SU-DHL-6 (cell line): Measurements from ENCODE around the gene TRIM38.
A peak's percentile ranks its signal among the peaks of the same experiment; 100 is the strongest.

Experiments
- H2AFZ ChIP-seq: fragments of 200-600 bp; sonication (generic); 2 replicates; pipeline ENCODE4 v1.6.1; 2014; ENCODE audit warnings: low read depth, mild to moderate bottlenecking, moderate library complexity, mixed read lengths, antibody characterized with exemption, low read length; ENCODE audit not compliant: severe bottlenecking
- H3F3A ChIP-seq: fragments of 200-600 bp; shearing (Covaris generic); 2 replicates; pipeline ENCODE4 v1.6.0; 2016; ENCODE audit warnings: antibody characterized with exemption, mild to moderate bottlenecking; ENCODE audit not compliant: insufficient read depth
- H3K27ac ChIP-seq: fragments of 200-600 bp; sonication (generic); 2 replicates; pipeline ENCODE4 v1.5.1; 2016; ENCODE audit warnings: low read depth, mild to moderate bottlenecking, low read length, moderate library complexity, mixed read lengths
- H3K27me3 ChIP-seq: fragments of 200-600 bp; sonication (generic), shearing (Covaris generic); 2 replicates; pipeline ENCODE4 v1.6.0; 2014; ENCODE audit warnings: mild to moderate bottlenecking, low read length
- H3K36me3 ChIP-seq: fragments of 200-600 bp; sonication (generic); 2 replicates; pipeline ENCODE4 v1.6.1; 2014; ENCODE audit warnings: mild to moderate bottlenecking, low read length, mixed read lengths
- H3K4me2 ChIP-seq: fragments of 300-600, 200-600 bp; shearing (Covaris generic), sonication (generic); 2 replicates; pipeline ENCODE4 v1.6.0; 2014; ENCODE audit warnings: low read length, low read depth, mild to moderate bottlenecking; ENCODE audit not compliant: poor library complexity, severe bottlenecking
- H3K4me3 ChIP-seq: fragments of 200-600 bp; sonication (generic); 2 replicates; pipeline ENCODE4 v1.5.1; 2014; ENCODE audit warnings: antibody characterized with exemption, low read length, mild to moderate bottlenecking, mixed read lengths; ENCODE audit not compliant: insufficient read depth, poor library complexity, severe bottlenecking
- H3K79me2 ChIP-seq: fragments of 200-600 bp; sonication (generic); 2 replicates; pipeline ENCODE4 v1.6.1; 2014; ENCODE audit warnings: mild to moderate bottlenecking, low read length, moderate library complexity; ENCODE audit not compliant: insufficient read depth
- H3K9ac ChIP-seq: fragments of 200-600 bp; sonication (generic); 2 replicates; pipeline ENCODE4 v1.7.0; 2014; ENCODE audit warnings: mild to moderate bottlenecking, low read length
- H3K9me2 ChIP-seq: fragments of 200-600 bp; sonication (generic); replicated peaks from 2 replicates; pipeline ENCODE4 v1.6.1; 2014; ENCODE audit warnings: low read length; ENCODE audit not compliant: insufficient read depth
- H3K9me3 ChIP-seq: fragments of 200-600 bp; sonication (generic); 2 replicates; pipeline ENCODE4 v1.6.1; 2014; ENCODE audit warnings: low read length, mixed read lengths; ENCODE audit not compliant: insufficient read depth
- H4K20me1 ChIP-seq: fragments of 200-600 bp; sonication (generic); 2 replicates; pipeline ENCODE4 v1.6.1; 2014; ENCODE audit warnings: low read depth, mild to moderate bottlenecking, antibody characterized with exemption, low read length, moderate library complexity, mixed read lengths
- CTCF ChIP-seq: fragments of 200-600 bp; sonication (generic); IDR thresholded peaks from one replicate; pipeline ENCODE4 v1.5.1; 2017; ENCODE audit warnings: antibody characterized with exemption, mild to moderate bottlenecking, low read length, moderate library complexity; ENCODE audit not compliant: insufficient read depth, poor library complexity, severe bottlenecking
- EZH2phosphoT487 ChIP-seq: fragments of 200-600 bp; sonication (generic), shearing (Covaris generic); conservative IDR thresholded peaks from 2 replicates; pipeline ENCODE4 v1.6.1; 2018; ENCODE audit warnings: mild to moderate bottlenecking, antibody characterized with exemption, low read length, moderate library complexity, mixed read lengths

Gene TRIM38

GRCh38 chr6:25962149-25963127 lies at the start of gene TRIM38:
Gene TRIM38, plus strand, starts transcription at chr6:25962802. Its CDS starts 3,721 bp downstream, at chr6:25966523.
- Histone ChIP-seq H3K36me3 (peaks cover 20% of the 10 kb centered on the region), H2AFZ (peak within 1 kb of the TSS; percentile 52), H3F3A (peaks cover 9% of the 10 kb centered on the region), H4K20me1 (no peaks in the 10 kb centered on the region), H3K27ac (peak within 1 kb of the TSS; percentile 89), H3K4me2 (peak within 1 kb of the TSS; percentile 67), H3K9me3 (peaks cover 18% of the 10 kb centered on the region; the same call in 1 of the 2 replicates), H3K27me3 (no peaks in the 10 kb centered on the region), H3K9me2 (no peaks in the 10 kb centered on the region), H3K4me3 (peak within 1 kb of the TSS; percentile 89), H3K79me2 (peaks cover 44% of the 10 kb centered on the region), H3K9ac (peak within 1 kb of the TSS; percentile 93)
- TF ChIP-seq CTCF (no peak), EZH2phosphoT487 (no peak)

GRCh38 chr6:25913741-25914140 lies 48.9 kb upstream of the TRIM38 start:
- no peaks in the 10 kb centered on the region for H3K27me3 ChIP-seq
- H3K36me3 ChIP-seq: no peaks in the 10 kb centered on the region
- H2AFZ ChIP-seq: no peak overlapping the region
- no peak overlapping the region for H3K4me2 ChIP-seq
- no peaks in the 10 kb centered on the region for H4K20me1 ChIP-seq
- no peaks in the 10 kb centered on the region for H3K9me2 ChIP-seq
- H3K79me2 ChIP-seq: no peaks in the 10 kb centered on the region
- no peak overlapping the region for H3K9ac ChIP-seq
- H3K9me3 ChIP-seq: no peaks in the 10 kb centered on the region
- no peak for TF ChIP-seq CTCF
- TF ChIP-seq EZH2phosphoT487: no peak
- no peak overlapping the region for H3K27ac ChIP-seq
- H3F3A ChIP-seq: no peaks in the 10 kb centered on the region
- H3K4me3 ChIP-seq: no peak overlapping the region

- TF ChIP-seq EZH2phosphoT487 (no peak), CTCF (no peak)
- no peaks in the 10 kb centered on the region for H3K9me2 ChIP-seq
- H4K20me1 ChIP-seq: no peaks in the 10 kb centered on the region
- H3K9me3 ChIP-seq: no peaks in the 10 kb centered on the region
- H3K27ac ChIP-seq: no peak overlapping the region
- H3K9ac ChIP-seq: no peak overlapping the region
- no peak overlapping the region for H3K4me2 ChIP-seq
- H3K27me3 ChIP-seq: no peaks in the 10 kb centered on the region
- H3K79me2 ChIP-seq: no peaks in the 10 kb centered on the region
- H2AFZ ChIP-seq: no peak overlapping the region
- no peaks in the 10 kb centered on the region for H3F3A ChIP-seq
- no peaks in the 10 kb centered on the region for H3K36me3 ChIP-seq
- H3K4me3 ChIP-seq: no peak overlapping the region
Measured at GRCh38 chr6:25916330-25916729, 46.3 kb upstream of the TRIM38 start.
